Activated T-cell treated with anti-CD3 and anti-CD28 coated beads for 48 hours (primary cell): Measurements from ENCODE around the gene CFAP299.
"Not testable (repeated sequence)": the region's sequence is repeated elsewhere in the genome, so short reads cannot be mapped to it uniquely, and the experiment has no call there.

Experiments
- DNase-seq: peaks from one replicate; pipeline ENCODE4 v3.0.0-alpha.2; 2020; ENCODE audit warnings: low read depth

CFAP299 gene

GRCh38 chr4:80726471-80726870 lies 390.9 kb downstream of the CFAP299 start:
- no peak for DNase-seq

- no peak for DNase-seq
These were observed 394.6 kb downstream of the CFAP299 start for GRCh38 chr4:80730158-80730557.

- DNase-seq = no peak
These were observed 395.9 kb downstream of the CFAP299 start for GRCh38 chr4:80731436-80731835.

DNA sequence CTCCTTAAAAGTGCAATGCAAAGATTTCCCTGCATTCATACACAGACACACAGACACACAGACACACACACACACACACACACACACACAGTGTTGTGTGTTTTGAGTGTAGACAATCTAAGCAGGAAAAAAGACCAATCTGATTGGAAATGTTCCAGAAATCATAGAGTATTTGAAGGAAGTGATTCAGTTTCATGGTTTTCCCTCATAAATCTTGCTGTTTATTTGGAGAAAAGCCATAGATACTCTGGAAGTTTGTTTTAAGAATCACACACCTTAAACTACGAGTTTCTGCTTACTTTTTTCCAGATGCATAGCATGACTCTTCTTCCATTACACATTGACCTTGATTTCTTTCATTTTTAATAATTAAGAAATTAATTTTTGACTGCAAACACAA lies 396.5 kb downstream of the CFAP299 start:
- DNase-seq = no peak

DNA sequence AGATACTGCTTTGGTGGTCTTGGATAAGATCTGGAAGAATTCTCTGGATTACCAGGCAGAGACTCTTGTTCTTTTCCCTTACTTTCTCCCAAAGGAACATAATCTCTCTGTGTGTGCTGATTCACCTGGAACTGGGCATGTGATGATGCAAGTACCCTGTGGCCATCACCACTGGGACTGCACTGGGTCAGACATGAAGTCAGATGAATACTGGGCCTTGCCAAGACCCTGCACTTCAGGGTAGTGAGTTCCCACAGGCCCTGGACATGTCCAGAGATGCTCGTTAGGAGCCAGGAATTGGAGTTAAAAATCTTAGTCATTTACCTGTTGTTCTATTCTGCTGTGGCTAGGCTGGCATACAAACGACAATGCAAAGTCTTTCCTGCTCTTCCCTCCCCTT lies 404.8 kb downstream of the CFAP299 start:
- DNase-seq = no peak

- not testable (repeated sequence) for DNase-seq
These were observed 414.0 kb downstream of the CFAP299 start for GRCh38 chr4:80749558-80749957.

DNA sequence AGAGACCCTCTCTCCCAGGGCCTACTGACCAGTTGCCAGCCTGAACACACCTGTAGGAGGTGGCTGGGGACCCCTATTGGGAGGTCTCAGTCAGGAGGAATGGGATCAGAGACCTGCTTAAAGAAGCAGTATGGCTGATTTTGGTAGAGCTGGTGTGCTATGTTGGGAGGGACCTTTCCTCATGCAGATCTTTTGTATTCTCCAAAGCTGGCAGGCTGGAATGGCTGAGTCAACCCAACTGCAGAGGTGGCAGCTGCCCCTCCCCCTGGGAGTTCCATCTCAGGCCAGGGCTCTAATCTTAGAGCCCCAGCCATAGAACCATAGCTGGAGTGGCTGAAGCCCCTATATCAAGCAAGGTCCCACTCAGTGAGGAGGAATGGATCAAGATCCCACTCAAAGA lies 415.7 kb downstream of the CFAP299 start:
- no peak for DNase-seq

DNA sequence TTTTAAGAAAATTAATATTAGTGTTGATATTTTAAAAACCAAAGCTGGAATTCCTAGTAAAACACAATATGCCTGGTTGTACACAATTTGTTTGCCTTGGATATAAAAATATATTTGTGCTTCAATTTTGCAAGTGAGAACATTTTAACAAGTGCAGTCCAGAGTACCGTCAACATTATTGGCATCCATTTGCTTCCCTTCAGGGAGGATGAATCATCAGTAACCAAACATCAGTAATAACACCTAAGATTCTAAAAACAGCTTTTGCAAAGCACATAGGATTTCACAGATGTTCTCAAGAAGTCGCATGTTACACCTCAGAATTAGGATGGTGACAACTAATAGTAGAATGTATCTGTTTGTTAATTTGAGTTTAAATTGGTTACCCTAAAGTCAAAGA lies 432.4 kb downstream of the CFAP299 start:
- DNase-seq = no peak

DNA sequence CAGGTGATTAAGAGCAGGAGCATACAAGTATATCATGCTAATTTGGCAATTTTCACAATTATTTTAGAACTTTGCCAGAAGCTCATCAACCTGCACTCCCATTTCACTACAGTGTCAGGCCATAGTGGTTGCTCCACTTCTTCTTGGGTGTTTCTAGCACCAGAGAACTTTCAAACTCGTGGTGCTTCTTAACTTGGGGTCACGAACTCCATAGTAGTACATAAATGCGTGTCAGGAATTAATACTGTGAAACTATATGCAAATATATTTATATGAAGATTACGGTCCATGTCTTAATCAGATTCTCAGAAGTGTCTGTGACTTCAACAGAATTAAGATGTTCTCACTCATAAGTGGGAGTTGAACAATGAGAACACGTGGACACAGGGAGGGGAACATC lies 440.6 kb downstream of the CFAP299 start:
- no peak for DNase-seq

GRCh38 chr4:80781431-80781830 lies 445.9 kb downstream of the CFAP299 start:
- DNase-seq = no peak

- no peak for DNase-seq
These were observed 451.8 kb downstream of the CFAP299 start for GRCh38 chr4:80787306-80787705.

GRCh38 chr4:80788798-80789197 lies 453.3 kb downstream of the CFAP299 start:
- DNase-seq = no peak

GRCh38 chr4:80790152-80790551 lies 454.6 kb downstream of the CFAP299 start:
- no peak for DNase-seq

- DNase-seq = not testable (repeated sequence)
These were observed 458.1 kb downstream of the CFAP299 start for GRCh38 chr4:80793660-80794059.

DNA sequence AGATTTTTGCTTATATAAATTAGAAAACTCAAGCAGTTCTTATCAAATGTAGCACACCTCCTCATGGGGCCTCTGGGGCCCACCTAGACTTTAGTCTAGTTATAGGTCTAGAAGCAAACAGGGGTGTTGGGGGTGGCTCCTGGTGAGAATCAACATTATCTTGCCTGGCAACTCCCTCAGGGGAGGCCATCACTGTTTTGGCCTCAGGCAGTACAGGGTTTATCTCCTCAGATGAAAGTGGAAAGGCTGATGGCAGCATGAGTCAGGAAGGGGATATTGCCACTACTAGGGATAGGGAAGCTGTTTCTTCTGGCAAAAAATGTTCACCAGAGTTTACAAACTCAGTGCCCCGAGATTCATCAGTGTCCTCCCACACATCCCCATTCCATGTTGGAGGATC lies 462.6 kb downstream of the CFAP299 start:
- no peak for DNase-seq

DNA sequence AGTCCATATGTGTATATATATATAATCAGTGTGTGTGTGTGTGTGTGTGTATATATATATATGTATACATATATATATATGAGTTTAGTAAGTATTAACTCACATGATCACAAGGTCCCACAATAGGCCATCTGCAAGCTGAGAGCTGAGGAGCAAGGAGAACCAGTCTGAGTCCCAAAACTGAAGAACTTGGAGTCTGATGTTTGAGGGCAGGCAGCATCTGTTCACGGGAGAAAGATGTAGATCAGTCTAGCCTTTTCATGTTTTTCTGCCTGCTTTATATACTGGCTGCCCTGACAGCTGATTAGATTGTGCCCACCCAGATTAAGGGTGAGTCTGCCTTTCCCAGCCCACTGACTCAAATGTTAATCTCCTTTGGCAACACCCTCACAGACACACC lies 465.2 kb downstream of the CFAP299 start:
- DNase-seq = not testable (repeated sequence)

- no peak for DNase-seq
These were observed 467.8 kb downstream of the CFAP299 start for GRCh38 chr4:80803337-80803736.

GRCh38 chr4:80806472-80806871 lies 470.9 kb downstream of the CFAP299 start:
- no peak for DNase-seq

DNA sequence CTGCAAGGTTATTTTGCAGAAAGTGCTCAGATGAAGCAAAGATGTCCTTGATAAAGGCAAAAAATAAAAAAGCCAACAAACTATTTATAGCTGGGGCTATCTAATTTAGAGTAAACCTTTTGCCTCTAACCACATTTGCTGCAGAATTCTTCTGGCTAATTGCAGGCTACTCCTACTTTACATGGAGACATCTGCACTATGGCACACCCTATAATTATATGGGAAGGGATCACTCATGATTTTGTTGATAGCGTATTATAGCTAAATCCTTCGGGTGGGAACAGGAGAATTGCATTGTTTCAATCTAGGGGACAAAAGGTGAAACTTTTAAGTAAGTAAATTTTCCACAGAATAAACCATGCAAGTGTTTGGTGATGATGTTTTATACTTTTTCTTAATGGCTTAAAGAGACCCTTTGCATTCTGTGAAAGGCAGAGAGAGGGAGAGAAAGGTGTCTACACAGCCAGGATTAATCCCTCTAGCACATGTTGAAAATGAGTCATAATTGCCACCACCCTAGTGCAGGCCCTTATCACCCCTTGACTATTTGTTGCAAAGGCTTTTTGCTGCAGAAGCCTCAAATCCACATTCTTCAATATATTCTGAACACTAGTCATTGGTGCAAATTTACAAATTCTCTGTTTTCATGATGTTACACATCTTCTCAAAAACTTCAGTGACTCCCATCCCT lies 473.7 kb downstream of the CFAP299 start:
- no peak for DNase-seq

GRCh38 chr4:80811406-80811805 lies 475.9 kb downstream of the CFAP299 start:
- DNase-seq = no peak

DNA sequence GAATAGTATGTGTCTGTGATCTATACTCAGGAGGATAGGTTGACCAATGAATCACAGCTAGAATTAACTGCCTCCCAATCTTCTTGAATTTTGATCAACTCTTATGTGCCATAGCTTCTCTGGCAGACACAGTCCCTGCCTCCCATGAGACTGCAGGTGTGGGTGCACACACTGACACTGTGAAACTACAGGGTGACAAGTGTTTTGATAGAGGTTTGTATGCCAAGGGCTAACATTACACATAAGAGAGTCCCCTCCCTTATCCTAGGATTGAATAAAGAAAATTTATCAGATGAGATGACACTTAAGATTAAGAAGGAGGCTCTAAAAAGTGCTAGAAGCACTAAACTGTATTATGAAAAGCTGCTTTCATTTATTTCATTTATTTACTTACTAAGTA lies 476.6 kb downstream of the CFAP299 start:
- DNase-seq = no peak

DNA sequence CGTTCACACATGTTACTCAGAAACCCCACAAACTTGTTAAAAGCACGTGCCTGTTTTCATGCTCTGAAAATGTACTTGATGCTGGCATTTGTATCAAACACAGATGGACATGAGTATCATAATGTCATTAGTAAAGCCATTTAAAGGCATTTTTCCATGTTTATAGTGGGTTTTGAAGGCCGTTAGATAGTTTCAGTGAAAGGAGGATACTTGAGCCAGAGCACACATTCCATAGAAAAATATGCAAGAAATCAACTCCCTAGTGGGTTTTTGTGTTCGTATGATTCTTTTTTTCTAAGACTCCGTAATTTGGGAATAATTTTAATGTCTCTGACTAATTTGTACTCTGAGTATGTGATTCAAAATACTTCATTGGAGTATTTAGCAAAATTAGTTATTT lies 478.7 kb downstream of the CFAP299 start:
- DNase-seq = no peak

GRCh38 chr4:80831383-80832361 lies 496.1 kb downstream of the CFAP299 start:
- no peak for DNase-seq
